Uterus (tissue), 4 donors: ENCODE data around the gene ZMAT5. TPM values are rescaled to one million over a fixed set of nuclear protein-coding genes. Genes with fewer than 3 reads are reported as not detected.

Experiments
- DNase-seq, 2 donors: peaks; one replicate each; pipeline ENCODE4 v3.0.0-alpha.2; 2019 to 2020
- H3K27ac ChIP-seq, 2 donors: fragments of 200-600 bp; sonication (generic); 1 replicate in 1 of 2; 2 replicates in 1 of 2; pipeline ENCODE4 v1.5.1; 2016 to 2018
- H3K27me3 ChIP-seq, 2 donors: fragments of 200-600 bp; sonication (generic); one replicate each; pipeline ENCODE4 v1.5.1; 2018 to 2019; ENCODE audit warnings: control low read depth in 1 of 2
- H3K36me3 ChIP-seq, 2 donors: fragments of 200-600 bp; sonication (generic); one replicate each; pipeline ENCODE4 v1.5.1; 2019; ENCODE audit warnings: control low read depth in 1 of 2
- H3K4me1 ChIP-seq, 2 donors: fragments of 200-600 bp; sonication (generic); one replicate each; pipeline ENCODE4 v1.5.1; 2018 to 2019; ENCODE audit warnings: control low read depth in 1 of 2
- H3K4me3 ChIP-seq, 2 donors: fragments of 200-600 bp; sonication (generic); 1 replicate in 1 of 2; 2 replicates in 1 of 2; pipeline ENCODE4 v1.5.1; 2018 to 2019; ENCODE audit warnings: mild to moderate bottlenecking in 1 of 2
- H3K9me3 ChIP-seq, 2 donors: fragments of 200-600 bp; sonication (generic); one replicate each; pipeline ENCODE4 v1.5.1; 2019; ENCODE audit warnings: control low read depth in 1 of 2
- CTCF ChIP-seq, 4 experiments: fragments of 200-600 bp in 2 of 4; fragments of 450-650 bp in 2 of 4; sonication (generic) in 2 of 4; IDR thresholded peaks; one replicate each; pipeline ENCODE4 v1.5.1; 2016 to 2019; ENCODE audit warnings: antibody characterized with exemption in 4 of 4, mild to moderate bottlenecking in 2 of 4, moderate library complexity in 1 of 4
- POLR2A ChIP-seq, 2 donors: fragments of 450-650 bp; IDR thresholded peaks; one replicate each; pipeline ENCODE4 v1.6.1; 2016; ENCODE audit warnings: antibody characterized with exemption in 2 of 2, mild to moderate bottlenecking in 1 of 2, moderate library complexity in 1 of 2
- intact Hi-C: fragments of 100-400 bp; cut with DNase I; formaldehyde crosslinking; loops from one replicate; pipeline ENCODE4 v1.15.1; 2023; ENCODE audit warnings: low total_unique reads
- total RNA-seq, 4 donors: library from RNA; depleted of rRNA in 3 of 4; stranded (reverse); fragments of >200 nt in 3 of 4; gene quantifications; one replicate each; pipeline versions ENCODE4 v1.1.0 to v1.2.4, GENCODE V29; 2014 to 2023
- donor health status: DM: yes; HTN: yes; CAD: no.

The ZMAT5 gene
- total RNA-seq, 4 donors from 2014 or later: 12.0 to 47.4 (median 23.4) TPM

GRCh38 chr22:29732883-29733282, 33.9 kb downstream of the ZMAT5 start:
- Histone ChIP-seq H3K4me1 (no peaks in the 10 kb centered on the region), H3K9me3 (no peaks in the 10 kb centered on the region), H3K27ac (no peak overlapping the region), H3K36me3 (no peaks in the 10 kb centered on the region), H3K4me3 (no peak overlapping the region), H3K27me3 (no peaks in the 10 kb centered on the region)
- no peak for TF ChIP-seq CTCF (IDR thresholded peaks at IDR 0.05)
- intact Hi-C loops: no loop called here
- DNase-seq: no peak

GRCh38 chr22:29731058-29731850, 35.6 kb downstream of the ZMAT5 start:
- H3K4me3 ChIP-seq: no peak overlapping the region
- H3K4me1 ChIP-seq: no peaks in the 10 kb centered on the region
- H3K9me3 ChIP-seq: no peaks in the 10 kb centered on the region
- no peaks in the 10 kb centered on the region for H3K27me3 ChIP-seq
- no peak overlapping the region for H3K27ac ChIP-seq
- no peaks in the 10 kb centered on the region for H3K36me3 ChIP-seq
- intact Hi-C loops: no loop called here
- DNase-seq: no peak
- TF ChIP-seq POLR2A (IDR thresholded peaks at IDR 0.05) (no peak), CTCF (IDR thresholded peaks at IDR 0.05) (no peak)

- Histone ChIP-seq H3K27me3 (no peaks in the 10 kb centered on the region), H3K4me3 (no peak overlapping the region), H3K36me3 (no peaks in the 10 kb centered on the region), H3K27ac (no peak overlapping the region), H3K9me3 (no peaks in the 10 kb centered on the region), H3K4me1 (no peaks in the 10 kb centered on the region)
- no peak for DNase-seq
- TF ChIP-seq POLR2A (IDR thresholded peaks at IDR 0.05) (no peak), CTCF (IDR thresholded peaks at IDR 0.05) (no peak)
- intact Hi-C loops: no loop called here
Measured at GRCh38 chr22:29729161-29729560, 37.6 kb downstream of the ZMAT5 start.

GRCh38 chr22:29727131-29727523, 39.7 kb downstream of the ZMAT5 start:
- DNase-seq: peak; percentile 28 to 49
- H3K4me1 ChIP-seq: no peaks in the 10 kb centered on the region
- H3K4me3 ChIP-seq: no peak overlapping the region
- H3K9me3 ChIP-seq: no peaks in the 10 kb centered on the region
- H3K27me3 ChIP-seq: no peaks in the 10 kb centered on the region
- TF ChIP-seq CTCF (IDR thresholded peaks at IDR 0.05) (peak in 2 of 4 experiments; percentile 7 to 21), POLR2A (IDR thresholded peaks at IDR 0.05) (no peak)
- intact Hi-C loops: no loop called here
- no peak overlapping the region for H3K27ac ChIP-seq
- no peaks in the 10 kb centered on the region for H3K36me3 ChIP-seq

- Histone ChIP-seq H3K36me3 (no peaks in the 10 kb centered on the region), H3K4me3 (no peak overlapping the region), H3K27me3 (no peaks in the 10 kb centered on the region), H3K27ac (no peak overlapping the region), H3K4me1 (no peaks in the 10 kb centered on the region), H3K9me3 (no peaks in the 10 kb centered on the region)
- intact Hi-C loops: no loop called here
- DNase-seq: no peak
- TF ChIP-seq CTCF (IDR thresholded peaks at IDR 0.05) (no peak), POLR2A (IDR thresholded peaks at IDR 0.05) (no peak)
Measured at GRCh38 chr22:29726512-29727130, 40.2 kb downstream of the ZMAT5 start.
